GM21381 (cell line): ENCODE measurements around the gene RAB11FIP5.
"Not testable (repeated sequence)": the region's sequence is repeated elsewhere in the genome, so short reads cannot be mapped to it uniquely, and the experiment has no call there.

Experiments used
- ATAC-seq: cut with Tn5 transposase; IDR thresholded peaks from one replicate; pipeline ENCODE4 v1.9.1; 2021; ENCODE audit warnings: mild to moderate bottlenecking, moderate library complexity; ENCODE audit not compliant: unreplicated experiment

The RAB11FIP5 gene

DNA sequence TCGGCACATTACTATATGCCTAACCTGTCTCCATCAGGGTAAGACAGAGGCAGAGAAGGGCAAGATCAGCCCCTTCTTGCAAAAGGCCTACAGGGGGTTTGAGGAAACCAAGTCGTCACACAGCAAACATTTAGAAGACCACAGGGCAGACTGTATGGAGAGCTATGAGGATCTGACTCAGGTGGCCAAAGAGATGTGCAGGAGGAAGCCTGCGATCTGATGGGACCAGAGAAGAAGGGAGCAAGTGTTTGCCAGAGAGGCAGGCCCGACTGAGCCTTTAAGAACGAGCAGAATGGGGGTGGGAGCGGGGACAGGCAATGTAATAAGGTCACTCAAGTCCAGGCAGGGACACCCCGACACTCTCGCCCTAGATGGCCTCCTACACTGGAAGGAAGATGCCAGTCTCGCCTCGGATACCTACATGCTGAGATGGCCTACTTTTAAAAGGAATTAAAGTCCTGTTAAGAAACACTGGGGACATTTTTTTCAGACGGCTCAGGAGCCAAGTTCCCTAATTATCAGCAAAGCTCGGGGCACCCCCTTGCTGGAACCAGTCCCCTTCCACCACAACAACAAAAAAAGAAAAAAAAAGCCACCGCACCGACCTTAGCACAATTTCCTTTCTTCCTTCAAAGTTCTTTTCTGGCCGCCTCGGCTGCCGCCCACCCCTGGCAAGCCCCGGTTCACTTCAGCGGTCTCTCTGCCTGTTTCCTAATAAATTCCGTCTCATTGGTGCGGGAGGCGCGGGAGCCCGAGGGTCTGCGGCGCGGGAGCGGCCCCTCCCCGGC lies 42.7 kb downstream of the RAB11FIP5 start:
- ATAC-seq: no peak

DNA sequence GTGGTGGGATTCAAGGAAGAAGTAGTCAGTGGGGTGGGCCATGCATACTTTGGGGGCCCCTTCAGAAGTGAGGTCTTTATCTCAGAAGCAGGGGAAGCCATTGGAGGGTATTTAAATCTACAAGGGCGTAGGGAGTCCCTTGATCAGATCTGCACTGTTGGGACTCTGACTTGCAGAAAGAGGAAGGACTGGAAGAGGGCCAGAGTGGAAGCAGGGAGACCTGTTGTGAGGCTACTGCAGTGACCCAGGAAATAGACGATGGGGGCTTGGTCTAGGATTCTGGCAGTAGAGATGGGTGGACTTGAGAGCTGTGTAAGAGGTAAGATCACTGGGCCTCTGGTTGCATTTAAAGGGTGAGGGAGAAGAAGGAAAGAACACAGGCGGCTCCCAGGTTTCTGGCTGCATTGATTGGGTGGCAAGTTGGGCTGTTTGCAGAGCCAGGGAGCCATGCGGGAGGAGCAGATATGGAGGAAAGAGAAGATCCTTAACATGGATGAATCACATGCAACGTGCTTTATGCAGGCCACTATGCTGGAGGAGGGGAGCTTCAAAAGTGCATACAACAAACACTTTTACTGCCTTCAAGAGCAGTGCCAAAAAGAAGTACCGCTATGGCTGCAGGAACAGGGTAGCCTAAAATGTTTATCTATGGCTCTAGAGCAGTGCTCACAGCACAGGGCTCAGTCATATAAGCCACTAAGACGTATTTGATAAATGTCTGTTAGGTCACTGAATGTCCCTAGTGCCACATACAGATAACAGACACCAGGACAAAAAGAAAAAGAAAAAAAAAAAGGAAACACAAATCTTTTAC lies 43.5 kb downstream of the RAB11FIP5 start:
- no peak for ATAC-seq

GRCh38 chr2:73068147-73068546 lies 44.6 kb downstream of the RAB11FIP5 start:
- ATAC-seq: no peak

DNA sequence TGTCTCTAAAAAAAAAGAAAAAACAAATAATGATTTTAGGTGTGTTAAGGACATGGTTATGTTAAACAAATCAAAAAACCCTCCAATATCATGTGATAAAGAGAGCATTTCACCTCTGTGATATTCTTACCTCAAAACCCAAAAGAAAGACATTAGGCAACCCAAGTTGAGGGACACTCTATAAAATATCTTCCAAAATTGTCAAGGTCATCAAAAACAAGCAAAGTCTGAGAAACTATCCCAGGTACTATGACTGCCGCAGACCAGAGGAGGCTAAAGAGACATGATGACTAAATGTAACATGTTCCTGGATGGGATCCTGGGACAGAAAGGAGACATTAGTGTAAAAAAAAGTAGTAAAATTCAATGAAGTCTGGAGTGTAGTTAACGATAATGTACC lies 45.7 kb downstream of the RAB11FIP5 start:
- no peak for ATAC-seq

DNA sequence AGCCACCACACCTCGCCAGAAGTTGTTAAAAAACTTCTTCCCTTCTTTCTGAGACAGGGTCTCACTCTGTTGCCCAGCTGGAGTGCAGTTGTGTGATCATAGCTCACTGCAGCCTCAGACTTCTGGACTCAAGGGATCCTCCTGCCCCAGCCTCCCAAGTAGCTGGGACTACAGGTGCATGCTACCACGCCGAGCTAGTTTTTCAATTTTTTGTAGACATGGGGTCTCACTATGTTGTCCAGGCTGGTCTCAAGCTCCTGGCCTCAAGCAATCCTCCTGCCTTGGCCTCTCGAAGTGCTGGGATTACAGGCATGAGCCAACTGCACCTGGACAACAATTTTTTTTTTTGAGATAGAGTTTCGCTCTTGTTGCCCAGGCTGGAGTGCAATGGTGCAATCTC lies 47.7 kb downstream of the RAB11FIP5 start:
- ATAC-seq: not testable (repeated sequence)

- no peak for ATAC-seq
Observed at GRCh38 chr2:73063909-73064875, 48.6 kb downstream of the RAB11FIP5 start.

DNA sequence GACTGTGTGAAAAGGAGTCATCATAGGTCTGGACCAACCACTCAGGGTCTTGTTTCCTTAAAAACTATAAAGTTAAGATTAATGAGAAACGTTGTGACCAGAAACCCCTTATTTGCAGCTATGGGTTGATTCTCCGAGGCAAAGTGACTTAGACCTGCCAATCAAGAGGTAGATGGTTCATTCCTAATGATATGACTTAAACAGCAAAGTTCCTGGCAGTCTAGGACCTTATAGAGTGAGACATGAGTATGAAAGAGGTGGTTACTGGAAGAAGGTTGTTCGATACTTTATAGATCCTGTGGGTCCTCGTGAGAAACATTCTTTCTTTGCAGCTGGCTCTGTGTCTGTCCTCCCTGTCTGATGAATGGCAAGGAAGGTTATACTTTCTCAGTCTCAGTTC lies 49.3 kb downstream of the RAB11FIP5 start:
- ATAC-seq: no peak

- no peak for ATAC-seq
Observed at GRCh38 chr2:73059106-73059505, 53.6 kb downstream of the RAB11FIP5 start.

GRCh38 chr2:73054980-73055379 lies 57.8 kb downstream of the RAB11FIP5 start:
- no peak for ATAC-seq

DNA sequence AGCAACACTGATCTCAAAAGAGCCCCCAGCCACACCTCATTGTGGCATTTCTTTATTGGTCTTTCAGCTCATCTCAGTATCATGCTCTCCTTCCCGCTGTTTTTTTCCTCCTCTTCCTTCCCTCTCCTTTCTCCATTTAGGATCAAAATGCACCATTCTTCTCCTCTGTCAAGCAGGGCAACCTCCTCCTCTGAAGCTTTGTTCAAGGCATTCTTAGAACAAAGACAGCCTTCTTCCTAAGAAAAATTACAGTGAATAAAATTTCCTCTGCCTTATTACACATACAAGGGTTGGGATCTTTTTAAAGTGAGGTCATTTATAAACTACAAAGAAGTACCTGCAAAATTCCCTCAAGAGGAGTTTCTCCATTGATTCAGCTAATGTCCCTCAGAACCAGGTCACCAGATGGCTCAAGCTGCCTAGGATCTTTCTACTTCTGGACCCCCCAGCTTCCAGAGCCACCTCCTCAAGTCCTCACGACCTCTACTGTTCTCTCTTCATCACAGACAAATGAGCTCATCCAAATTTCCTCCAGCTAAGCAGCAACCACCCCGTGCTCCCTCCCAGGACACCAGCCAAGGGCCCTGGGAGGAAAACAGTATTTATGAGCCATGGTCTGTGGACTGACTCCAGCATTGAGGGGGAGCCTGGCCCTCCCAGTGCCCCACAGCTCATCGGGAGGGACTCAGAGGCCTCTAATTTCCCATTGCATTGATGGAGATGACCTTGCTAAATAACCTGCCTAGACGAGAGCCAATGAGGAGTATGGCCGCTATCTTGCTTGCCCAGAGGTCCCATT lies 59.2 kb downstream of the RAB11FIP5 start:
- ATAC-seq: no peak

- no peak for ATAC-seq
Observed at GRCh38 chr2:73050121-73050545, 62.6 kb downstream of the RAB11FIP5 start.

DNA sequence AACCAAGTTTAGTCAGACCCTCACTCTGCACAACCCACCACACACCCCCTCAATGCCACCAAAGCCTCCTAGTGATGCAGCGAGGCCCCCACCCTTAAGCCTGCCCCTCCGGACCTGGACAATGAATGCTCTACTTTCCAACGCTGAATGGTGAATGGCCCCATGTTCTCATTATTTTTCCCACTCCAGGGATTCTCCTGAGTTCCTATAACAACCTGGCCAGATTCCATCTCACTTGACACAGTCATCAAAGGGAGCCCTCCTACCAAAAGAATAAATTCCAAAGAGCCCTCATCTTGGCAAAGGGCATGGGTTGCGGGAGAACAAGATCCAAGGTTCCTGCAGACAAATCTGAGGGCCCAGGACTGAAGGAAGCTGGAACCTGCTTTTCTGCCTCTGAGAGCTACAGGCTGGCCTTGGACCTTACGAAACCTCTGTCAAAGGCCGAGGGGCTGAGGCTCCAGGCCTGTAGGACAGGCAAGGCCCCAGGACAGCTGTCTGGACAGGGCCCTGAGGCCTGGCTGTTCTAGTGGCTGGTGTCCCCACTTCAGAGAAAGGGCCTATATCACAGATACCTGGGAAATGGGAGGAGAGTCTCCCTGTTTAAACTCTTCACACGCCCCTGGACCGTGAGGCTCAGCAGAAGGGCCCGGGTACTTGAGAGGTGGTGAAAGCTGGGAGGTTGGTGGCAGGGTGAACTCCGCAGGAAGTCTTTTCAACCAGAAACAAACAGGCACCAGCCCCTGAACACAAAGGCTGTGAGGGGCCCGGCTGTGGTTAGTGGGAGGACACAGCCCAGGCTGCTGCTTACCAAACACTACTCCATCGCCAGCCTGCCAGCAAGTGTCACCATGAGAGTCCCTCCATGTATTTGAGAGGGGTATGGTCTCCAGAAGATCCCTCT lies 68.6 kb downstream of the RAB11FIP5 start:
- ATAC-seq: no peak

GRCh38 chr2:73043276-73043675 lies 69.5 kb downstream of the RAB11FIP5 start:
- ATAC-seq: no peak

GRCh38 chr2:73037947-73038585 lies 74.7 kb downstream of the RAB11FIP5 start:
- no peak for ATAC-seq

DNA sequence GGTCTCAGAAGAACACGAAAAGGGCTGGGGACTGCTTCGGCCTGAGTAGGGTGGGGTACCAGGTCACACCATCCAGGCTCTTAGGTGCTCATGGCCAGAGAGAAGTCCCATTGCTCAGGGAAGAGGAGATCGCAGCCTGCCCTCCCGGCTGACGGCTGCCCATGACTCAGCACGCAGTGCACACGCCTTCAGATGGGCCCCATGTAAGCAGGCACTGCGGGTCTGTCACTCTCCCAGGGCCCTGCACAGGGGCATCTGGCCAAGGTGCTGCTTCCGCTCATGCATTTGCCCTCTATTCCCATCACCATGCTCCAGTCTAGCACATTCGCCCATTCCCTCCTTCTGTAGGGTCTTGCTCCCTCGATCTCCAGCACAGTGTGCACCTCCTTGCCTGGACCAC lies 76.0 kb downstream of the RAB11FIP5 start:
- no peak for ATAC-seq

DNA sequence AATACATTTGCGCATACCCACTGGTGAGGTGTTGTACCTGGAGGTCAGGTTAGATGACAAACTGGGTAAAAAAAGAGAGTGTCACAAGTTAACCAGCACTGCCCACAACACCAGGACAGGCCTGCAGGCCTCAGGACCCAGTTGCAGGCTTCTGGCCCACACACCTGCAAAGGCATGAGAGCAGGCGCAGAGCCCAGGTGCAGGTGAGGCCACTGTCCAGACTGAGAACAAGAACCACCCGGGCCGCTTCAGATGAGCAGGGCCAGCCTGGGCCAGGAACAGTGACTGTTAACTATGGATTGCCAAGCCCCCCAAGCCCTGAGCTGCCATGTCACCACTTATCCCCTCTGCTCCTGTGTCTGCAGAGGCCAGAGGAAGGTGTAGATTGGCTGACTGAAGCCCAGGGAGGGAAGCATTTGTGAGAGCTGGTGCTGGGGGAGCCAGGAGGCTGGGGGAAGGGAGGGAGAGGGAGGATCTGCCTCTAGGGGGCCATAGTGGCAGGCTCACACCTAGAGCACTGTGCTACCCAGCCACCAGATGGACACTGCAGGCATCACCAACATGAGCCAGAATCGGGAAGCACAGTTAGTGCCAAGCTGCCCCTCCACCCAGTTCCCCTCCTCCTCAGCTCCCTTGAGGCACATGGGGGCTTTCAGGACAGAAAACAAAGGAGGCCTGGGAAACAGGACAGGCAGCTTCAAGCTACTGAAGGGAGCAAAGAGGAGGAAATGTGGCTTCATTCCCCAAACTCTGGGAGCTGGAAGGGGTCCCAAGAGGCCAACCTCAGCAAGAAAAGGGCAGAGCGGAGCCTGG lies 76.6 kb downstream of the RAB11FIP5 start:
- no peak for ATAC-seq

DNA sequence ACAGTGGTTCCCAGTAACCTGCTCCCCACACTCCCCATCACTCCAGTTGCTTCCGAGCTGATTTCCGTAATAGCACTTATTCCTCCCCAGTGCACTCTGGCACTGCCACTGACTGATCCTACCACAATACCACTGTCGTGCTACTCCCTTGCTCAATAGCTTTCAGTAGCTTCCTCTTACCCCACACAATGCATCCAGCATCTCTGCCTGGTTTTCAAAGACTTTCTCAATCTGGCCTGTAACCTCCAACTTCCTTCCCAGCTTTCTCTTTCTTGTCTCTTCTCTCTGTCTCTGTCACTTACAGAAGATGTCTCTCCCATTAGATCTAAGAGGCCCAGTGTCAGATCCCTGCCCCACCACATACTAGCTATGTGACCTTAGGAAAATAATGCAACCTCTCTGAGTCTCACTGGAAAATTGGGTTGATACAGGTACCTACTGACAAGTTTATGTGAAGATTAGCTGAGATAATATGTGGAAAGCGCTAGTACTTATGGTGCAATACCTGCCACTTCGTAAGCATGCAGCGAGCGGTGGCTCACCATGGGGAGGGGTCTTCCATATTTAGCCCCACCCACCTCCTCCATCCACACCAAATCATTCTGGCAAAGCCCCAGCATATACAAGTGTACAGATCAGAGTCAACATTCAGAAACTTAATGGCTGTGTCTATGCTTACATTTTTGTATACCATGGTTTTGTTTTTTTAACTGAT lies 77.9 kb downstream of the RAB11FIP5 start:
- ATAC-seq: no peak
